A549 (cell line): ENCODE measurements around the gene HAUS1. TPM values are rescaled to one million over a fixed set of nuclear protein-coding genes. Genes with fewer than 3 reads are reported as not detected.

ENCODE experiments used
- ATAC-seq, 2 experiments: fragments of 200-7000 bp in 1 of 2; fragments of >200 bp in 1 of 2; cut with Nextera tagmentation in 1 of 2; cut with Tn5 transposase in 1 of 2; 3 replicates each; pipeline versions ENCODE4 v1.8.0 to v1.9.1; 2018 to 2020; ENCODE audit warnings: mild to moderate bottlenecking in 1 of 2, moderate library complexity in 1 of 2
- CTCF ChIA-PET: fragments of 300-600 bp; sonication (Branson Sonifier 250); formaldehyde crosslinking; extraction: SDS; loops from one replicate; lab custom pipeline; 2021; ENCODE audit warnings: antibody characterized with exemption, inconsistent platforms; lab: Yijun Ruan, JAX
- POLR2A ChIA-PET: fragments of 350-600 bp; formaldehyde crosslinking; extraction: SDS; loops from one replicate; lab custom pipeline; 2021; ENCODE audit warnings: antibody characterized with exemption, inconsistent platforms; lab: Yijun Ruan, JAX
- DNase-seq, 2 experiments: peaks; one replicate each; pipeline versions ENCODE4 v3.0.0 to v3.0.0-alpha.2; 2011 to 2016; ENCODE audit warnings: low read depth in 1 of 2, low spot score in 1 of 2
- FAIRE-seq: peaks from 2 replicates; lab custom pipeline; 2011; peaks lifted over from hg19 to GRCh38; lab: Jason Lieb, UNC
- H3K27ac ChIP-seq, 2 experiments: fragments of >200 bp; sonication (Bioruptor Twin); formaldehyde crosslinking; 3 replicates each; pipeline ENCODE4 v1.5.1; 2016 to 2017
- H3K4me1 ChIP-seq: fragments of >200 bp; sonication (Bioruptor Twin); formaldehyde crosslinking; 3 replicates; pipeline ENCODE4 v1.6.1; 2016
- H3K4me2 ChIP-seq: fragments of >200 bp; sonication (Bioruptor Twin); formaldehyde crosslinking; 3 replicates; pipeline ENCODE4 v1.6.1; 2016
- H3K4me3 ChIP-seq: fragments of >200 bp; sonication (Bioruptor Twin); formaldehyde crosslinking; 3 replicates; pipeline ENCODE4 v1.5.1; 2016
- H3K9me3 ChIP-seq: fragments of >200 bp; sonication (Bioruptor Twin); formaldehyde crosslinking; 3 replicates; pipeline ENCODE4 v1.6.1; 2016
- CBX8 ChIP-seq: fragments of 200-600 bp; sonication (generic); IDR thresholded peaks from 2 replicates; pipeline ENCODE4 v1.6.1; 2016
- CEBPB ChIP-seq, 2 experiments: fragments of >200 bp in 1 of 2; sonication (Bioruptor Twin) in 1 of 2; formaldehyde crosslinking in 1 of 2; IDR thresholded peaks; 2 replicates each; pipeline ENCODE4 v1.6.1; 2012 to 2016
- CHD4 ChIP-seq: fragments of 200-600 bp; sonication (generic); IDR thresholded peaks from 2 replicates; pipeline ENCODE4 v1.6.1; 2016; ENCODE audit warnings: antibody characterized with exemption, mild to moderate bottlenecking, borderline replicate concordance
- EHMT2 ChIP-seq: fragments of 200-600 bp; sonication (generic); IDR thresholded peaks from 2 replicates; pipeline ENCODE4 v1.6.1; 2016; ENCODE audit warnings: antibody characterized with exemption, low read depth, mild to moderate bottlenecking, moderate library complexity
- ELK1 ChIP-seq: fragments of 150-350 bp; IDR thresholded peaks from 2 replicates; pipeline ENCODE4 v1.6.1; 2014; ENCODE audit warnings: low read depth, mild to moderate bottlenecking, low read length
- ESRRA ChIP-seq: fragments of 150-350 bp; IDR thresholded peaks from 2 replicates; pipeline ENCODE4 v1.6.1; 2014; ENCODE audit warnings: mild to moderate bottlenecking, low read length, borderline replicate concordance
- FOSB ChIP-seq: fragments of 250-450 bp; sonication (Bioruptor Pico); IDR thresholded peaks from 2 replicates; pipeline ENCODE4 v1.5.0; 2020; ENCODE audit warnings: mild to moderate bottlenecking, moderate library complexity
- FOSL2 ChIP-seq, 2 experiments: fragments of 450-650 bp in 1 of 2; fragments of >200 bp in 1 of 2; sonication (Bioruptor Twin) in 1 of 2; formaldehyde crosslinking; IDR thresholded peaks; 2 replicates each; pipeline versions ENCODE4 v1.5.0 to v1.6.1; 2016 to 2020; ENCODE audit warnings: mild to moderate bottlenecking in 1 of 2, moderate library complexity in 1 of 2
- FOXS1 ChIP-seq: fragments of 250-450 bp; sonication (Bioruptor Pico); IDR thresholded peaks from 2 replicates; pipeline ENCODE4 v1.5.0; 2020; ENCODE audit warnings: mild to moderate bottlenecking, moderate library complexity
- HDAC2 ChIP-seq: fragments of 200-600 bp; sonication (generic); IDR thresholded peaks from 2 replicates; pipeline ENCODE4 v1.6.1; 2016
- HES2 ChIP-seq: fragments of >200 bp; sonication (Bioruptor Twin); formaldehyde crosslinking; IDR thresholded peaks from 2 replicates; pipeline ENCODE4 v1.6.1; 2016
- HEYL ChIP-seq: fragments of 250-450 bp; sonication (Bioruptor Pico); IDR thresholded peaks from 2 replicates; pipeline ENCODE4 v1.8.0; 2021; ENCODE audit warnings: mild to moderate bottlenecking, moderate library complexity
- HMGXB4 ChIP-seq: fragments of 250-450 bp; sonication (Bioruptor Pico); IDR thresholded peaks from 2 replicates; pipeline ENCODE4 v1.5.0; 2021; ENCODE audit warnings: mild to moderate bottlenecking, moderate library complexity, borderline replicate concordance
- HOXB5 ChIP-seq: fragments of 250-450 bp; sonication (Bioruptor Pico); IDR thresholded peaks from 2 replicates; pipeline ENCODE4 v1.5.0; 2020; ENCODE audit warnings: mild to moderate bottlenecking, moderate library complexity
- JUN ChIP-seq, 2 experiments: fragments of >200 bp; sonication (Bioruptor Twin); formaldehyde crosslinking; IDR thresholded peaks; 2 replicates in 1 of 2; 3 replicates in 1 of 2; pipeline ENCODE4 v1.6.1; 2016 to 2017
- JUNB ChIP-seq: fragments of >200 bp; sonication (Bioruptor Twin); formaldehyde crosslinking; IDR thresholded peaks from 2 replicates; pipeline ENCODE4 v1.6.1; 2016
- NFE2L2 ChIP-seq: fragments of 150-350 bp; conservative IDR thresholded peaks from 2 replicates; pipeline ENCODE4 v1.6.1; 2014; ENCODE audit warnings: low read length
- NPAS2 ChIP-seq: fragments of 250-450 bp; sonication (Bioruptor Pico); IDR thresholded peaks from 2 replicates; pipeline ENCODE4 v1.8.0; 2022; ENCODE audit warnings: mild to moderate bottlenecking, moderate library complexity, borderline replicate concordance
- NR3C1 ChIP-seq: fragments of >200 bp; sonication (Bioruptor Twin); formaldehyde crosslinking; IDR thresholded peaks from 3 replicates; pipeline ENCODE4 v1.6.1; 2017
- POLR2A ChIP-seq: IDR thresholded peaks from 2 replicates; pipeline ENCODE4 v1.6.1; 2012; ENCODE audit warnings: mild to moderate bottlenecking, low read length
- RCOR1 ChIP-seq: fragments of 150-350 bp; IDR thresholded peaks from 2 replicates; pipeline ENCODE4 v1.6.1; 2014; ENCODE audit warnings: antibody characterized with exemption, low read length, low read depth
- SREBF2 ChIP-seq: fragments of 450-650 bp; IDR thresholded peaks from 2 replicates; pipeline ENCODE4 v1.6.1; 2014; ENCODE audit warnings: mild to moderate bottlenecking, moderate library complexity
- TFCP2L1 ChIP-seq: fragments of 250-450 bp; sonication (Bioruptor Pico); IDR thresholded peaks from 2 replicates; pipeline ENCODE4 v1.5.0; 2021; ENCODE audit warnings: mild to moderate bottlenecking
- TP53 ChIP-seq: fragments of 250-450 bp; sonication (Bioruptor Pico); IDR thresholded peaks from 2 replicates; pipeline ENCODE4 v1.5.0; 2021; ENCODE audit warnings: mild to moderate bottlenecking, moderate library complexity
- ZC3H11A ChIP-seq: fragments of 450-650 bp; IDR thresholded peaks from 2 replicates; pipeline ENCODE4 v1.6.1; 2014; ENCODE audit warnings: antibody characterized with exemption, mild to moderate bottlenecking
- ZFP36 ChIP-seq: fragments of 450-650 bp; IDR thresholded peaks from 2 replicates; pipeline ENCODE4 v1.6.1; 2014; ENCODE audit warnings: borderline replicate concordance; ENCODE audit not compliant: partially characterized antibody
- ZNF302 ChIP-seq: fragments of 250-450 bp; sonication (Bioruptor Pico); IDR thresholded peaks from 2 replicates; pipeline ENCODE4 v1.9.0; 2021; ENCODE audit warnings: inconsistent platforms, mild to moderate bottlenecking, moderate library complexity
- WGBS: methylation state at CpG from one replicate; pipeline ENCODE4 v1.1.6; 2017; ENCODE audit errors: missing lambda C conversion rate; 5-methylcytosine and 5-hydroxymethylcytosine counted together
- polyA plus RNA-seq, 4 experiments: library from polyadenylated mRNA; depleted of rRNA in 3 of 4; stranded (reverse); fragments of >200 nt; fragmentation: RNase III in 1 of 4; extraction: RNeasy Plus Mini Kit Qiagen cat#74134 plus additional on column Dnase treatment in 1 of 4; gene quantifications; 2 replicates in 3 of 4; 3 replicates in 1 of 4; pipeline ENCODE4 v1.2.3, GENCODE V29; 2011 to 2017
- TF ChIP-seq, protein P1 (sequence below): IDR thresholded peaks from 2 replicates; pipeline ENCODE4 v1.6.1; 2012
- TF ChIP-seq, protein P2 (sequence below): IDR thresholded peaks from 2 replicates; pipeline ENCODE4 v1.6.1; 2012
- TF ChIP-seq, protein P3 (sequence below): fragments of >200 bp; sonication (Bioruptor Twin); formaldehyde crosslinking; IDR thresholded peaks from 3 replicates; pipeline ENCODE4 v1.6.1; 2016
- TF ChIP-seq, protein P4 (sequence below): IDR thresholded peaks from 2 replicates; pipeline ENCODE4 v1.6.1; 2012; ENCODE audit warnings: low read depth, borderline replicate concordance

The HAUS1 gene
- polyA plus RNA-seq, 2 of the 4 experiments (the other 2 are of a cell fraction) = 58.6 to 59.7 TPM

- DNase-seq (peak; percentile 66 to 78), FAIRE-seq (no peak), ATAC-seq (peak; percentile 94)
- 1% methylated on average over 24 of the region's 53 CpGs for WGBS
- ChIA-PET CTCF (interaction anchor here (0.8 kb wide), 1 partner anchor 15 kb away, joined by 3 read pairs; no protein-coding TSS in a partner anchor), POLR2A (no interaction called here)
- Histone ChIP-seq H3K4me1 (peaks cover 7% of the 10 kb centered on the region; the same call in 1 of the 3 replicates), H3K27ac (peak within 1 kb of the TSS; percentile 97 to 99), H3K4me2 (peak within 1 kb of the TSS; percentile 88), H3K9me3 (no peaks in the 10 kb centered on the region), H3K4me3 (peak within 1 kb of the TSS; percentile 98)
- TF ChIP-seq HDAC2 = no peak
- TF ChIP-seq, protein P1, sequence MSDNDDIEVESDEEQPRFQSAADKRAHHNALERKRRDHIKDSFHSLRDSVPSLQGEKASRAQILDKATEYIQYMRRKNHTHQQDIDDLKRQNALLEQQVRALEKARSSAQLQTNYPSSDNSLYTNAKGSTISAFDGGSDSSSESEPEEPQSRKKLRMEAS = peak; percentile 94
- no peak for TF ChIP-seq EHMT2
- TF ChIP-seq NR3C1 = no peak
- TF ChIP-seq POLR2A = peak; percentile 86
- TF ChIP-seq, protein P2, sequence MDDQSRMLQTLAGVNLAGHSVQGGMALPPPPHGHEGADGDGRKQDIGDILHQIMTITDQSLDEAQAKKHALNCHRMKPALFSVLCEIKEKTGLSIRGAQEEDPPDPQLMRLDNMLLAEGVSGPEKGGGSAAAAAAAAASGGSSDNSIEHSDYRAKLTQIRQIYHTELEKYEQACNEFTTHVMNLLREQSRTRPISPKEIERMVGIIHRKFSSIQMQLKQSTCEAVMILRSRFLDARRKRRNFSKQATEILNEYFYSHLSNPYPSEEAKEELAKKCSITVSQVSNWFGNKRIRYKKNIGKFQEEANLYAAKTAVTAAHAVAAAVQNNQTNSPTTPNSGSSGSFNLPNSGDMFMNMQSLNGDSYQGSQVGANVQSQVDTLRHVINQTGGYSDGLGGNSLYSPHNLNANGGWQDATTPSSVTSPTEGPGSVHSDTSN = no peak
- no peak for TF ChIP-seq HEYL (CRISPR knock-in tag)
- no peak for TF ChIP-seq FOXS1 (CRISPR knock-in tag)
- TF ChIP-seq ZC3H11A = no peak
- TF ChIP-seq HOXB5 = no peak
- no peak for TF ChIP-seq FOSL2 (IDR thresholded peaks at IDR 0.05)
- TF ChIP-seq FOSL2 (CRISPR knock-in tag; IDR thresholded peaks at IDR 0.05) = no peak
- no peak for TF ChIP-seq SREBF2
- no peak for TF ChIP-seq TP53
- no peak for TF ChIP-seq NFE2L2
- no peak for TF ChIP-seq CEBPB (IDR thresholded peaks at IDR 0.05)
- TF ChIP-seq NPAS2 (CRISPR knock-in tag) = no peak
- TF ChIP-seq TFCP2L1 = no peak
- no peak for TF ChIP-seq ZFP36
- TF ChIP-seq JUNB = no peak
- no peak for TF ChIP-seq RCOR1
- TF ChIP-seq, protein P3, sequence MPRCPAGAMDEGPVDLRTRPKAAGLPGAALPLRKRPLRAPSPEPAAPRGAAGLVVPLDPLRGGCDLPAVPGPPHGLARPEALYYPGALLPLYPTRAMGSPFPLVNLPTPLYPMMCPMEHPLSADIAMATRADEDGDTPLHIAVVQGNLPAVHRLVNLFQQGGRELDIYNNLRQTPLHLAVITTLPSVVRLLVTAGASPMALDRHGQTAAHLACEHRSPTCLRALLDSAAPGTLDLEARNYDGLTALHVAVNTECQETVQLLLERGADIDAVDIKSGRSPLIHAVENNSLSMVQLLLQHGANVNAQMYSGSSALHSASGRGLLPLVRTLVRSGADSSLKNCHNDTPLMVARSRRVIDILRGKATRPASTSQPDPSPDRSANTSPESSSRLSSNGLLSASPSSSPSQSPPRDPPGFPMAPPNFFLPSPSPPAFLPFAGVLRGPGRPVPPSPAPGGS = 0 out of 3 replicates have a peak, but pooled peaks have one; percentile 47
- TF ChIP-seq CHD4 = no peak
- TF ChIP-seq, protein P4, sequence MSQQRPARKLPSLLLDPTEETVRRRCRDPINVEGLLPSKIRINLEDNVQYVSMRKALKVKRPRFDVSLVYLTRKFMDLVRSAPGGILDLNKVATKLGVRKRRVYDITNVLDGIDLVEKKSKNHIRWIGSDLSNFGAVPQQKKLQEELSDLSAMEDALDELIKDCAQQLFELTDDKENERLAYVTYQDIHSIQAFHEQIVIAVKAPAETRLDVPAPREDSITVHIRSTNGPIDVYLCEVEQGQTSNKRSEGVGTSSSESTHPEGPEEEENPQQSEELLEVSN = peak; percentile 70; the same call in 1 of the 2 replicates
- TF ChIP-seq HES2 = no peak
- TF ChIP-seq JUN (IDR thresholded peaks at IDR 0.05) = peak in 1 of 2 experiments; percentile 87; a peak in 3 of 5 replicates
- TF ChIP-seq CBX8 = no peak
- TF ChIP-seq ESRRA = no peak
- no peak for TF ChIP-seq ZNF302 (CRISPR knock-in tag)
- TF ChIP-seq HMGXB4 (CRISPR knock-in tag) = no peak
- no peak for TF ChIP-seq ELK1
- no peak for TF ChIP-seq FOSB (CRISPR knock-in tag)
These were observed 6.2 kb upstream of the HAUS1 start, which contains the start of gene ATP5F1A for GRCh38 chr18:46097801-46098615. Gene ATP5F1A, minus strand, starts transcription at chr18:46098296. Its CDS starts 65 bp downstream, at chr18:46098231.
